Activated CD8-positive, alpha-beta memory T cell treated with anti-CD3 and anti-CD28 coated beads for 36 hours (primary cell): ENCODE measurements around the gene ANAPC2. TPM values are rescaled to one million over a fixed set of nuclear protein-coding genes. Genes with fewer than 3 reads are reported as not detected.

Source experiments
- CTCF ChIA-PET: fragments of 350-600 bp; sonication (Branson Sonifier 250); formaldehyde crosslinking; loops from one replicate; lab custom pipeline; 2021; ENCODE audit warnings: antibody characterized with exemption; lab: Charles Lee
- POLR2A ChIA-PET: fragments of 350-600 bp; sonication (Branson Sonifier 250); formaldehyde crosslinking; loops from one replicate; lab custom pipeline; 2021; ENCODE audit warnings: antibody characterized with exemption; lab: Charles Lee
- total RNA-seq, 2 experiments: library from RNA; stranded (reverse); gene quantifications; one replicate each; pipeline ENCODE4 v1.2.3, GENCODE V29; 2021

Gene ANAPC2
- total RNA-seq, 2 experiments from 2014 or later = 49.1 to 51.8 TPM

GRCh38 chr9:137134191-137134590, 54.2 kb downstream of the ANAPC2 start:
- POLR2A ChIA-PET = no interaction called here
- CTCF ChIA-PET = interaction anchor here (1.2 kb wide), 1 partner anchor 9 kb away, joined by 5 read pairs; no protein-coding TSS in a partner anchor

GRCh38 chr9:137130176-137130755, 58.1 kb downstream of the ANAPC2 start:
- ChIA-PET POLR2A (interaction anchor here (0.7 to 2.6 kb wide), 9 partner anchors 16 to 288 kb away, joined by 3 to 19 read pairs (median 4); partner anchors contain the start of genes AJM1, ANAPC2, DPP7 and SSNA1), CTCF (interaction anchor here (0.7 to 2.4 kb wide), 12 partner anchors 15 to 106 kb away, joined by 3 to 7 read pairs (median 4); partner anchors contain the start of gene RNF224)

- POLR2A ChIA-PET = interaction anchor here (0.5 to 2.6 kb wide), 11 partner anchors 16 to 429 kb away, joined by 3 to 19 read pairs (median 4); partner anchors contain the start of genes AJM1, ANAPC2, DPP7 and SSNA1
Observed at GRCh38 chr9:137129456-137130175, 58.7 kb downstream of the ANAPC2 start.

GRCh38 chr9:137128862-137129455, 59.4 kb downstream of the ANAPC2 start:
- POLR2A ChIA-PET = interaction anchor here (0.5 to 2.6 kb wide), 8 partner anchors 15 to 428 kb away, joined by 3 to 19 read pairs (median 4); partner anchors contain the start of genes ANAPC2, DPP7, SSNA1 and TUBB4B
- CTCF ChIA-PET = interaction anchor here (0.9 to 2.4 kb wide), 9 partner anchors 20 to 295 kb away, joined by 3 to 7 read pairs (median 4); partner anchors contain the start of genes EXD3, NOXA1 and RNF224

More at GRCh38 chr9:137129456-137130175, 58.7 kb downstream of the ANAPC2 start:
- CTCF ChIA-PET = interaction anchor here (0.7 to 2.4 kb wide), 13 partner anchors 14 to 294 kb away, joined by 3 to 7 read pairs (median 4); partner anchors contain the start of genes EXD3, NOXA1 and RNF224

- ChIA-PET POLR2A (interaction anchor here (0.7 kb wide), 2 partner anchors 42 to 72 kb away, joined by 5 to 9 read pairs; partner anchors contain the start of gene TPRN), CTCF (interaction anchor here (0.6 to 1.8 kb wide), 4 partner anchors 108 to 308 kb away, joined by 3 to 7 read pairs (median 3); partner anchors contain the start of gene NRARP)
Observed at GRCh38 chr9:137128158-137128861, 60.0 kb downstream of the ANAPC2 start.

- POLR2A ChIA-PET = interaction anchor here (0.7 to 1.0 kb wide), 3 partner anchors 41 to 113 kb away, joined by 3 to 9 read pairs (median 5); partner anchors contain the start of genes TPRN and TUBB4B
Observed at GRCh38 chr9:137127301-137128157, 60.8 kb downstream of the ANAPC2 start.

GRCh38 chr9:137126786-137127185, 61.6 kb downstream of the ANAPC2 start:
- POLR2A ChIA-PET = interaction anchor here (1.0 kb wide), 1 partner anchor 114 kb away, joined by 3 read pairs; the partner anchor contains the start of gene TUBB4B
- CTCF ChIA-PET = interaction anchor here (0.7 to 2.2 kb wide), 4 partner anchors 9 to 110 kb away, joined by 3 to 10 read pairs (median 5); partner anchors contain the start of gene RNF224

More at GRCh38 chr9:137127301-137128157, 60.8 kb downstream of the ANAPC2 start:
- CTCF ChIA-PET = interaction anchor here (0.6 to 2.2 kb wide), 7 partner anchors 9 to 308 kb away, joined by 3 to 10 read pairs (median 3); partner anchors contain the start of genes NRARP and RNF224

Other genes with a start within 250 kb of the ANAPC2 start
- gene FBXW5, start 243.8 kb downstream of the ANAPC2 start, total RNA-seq = 10 to 100 TPM; 81.2 to 82.1 TPM
- under 1 TPM in 1 of 2 experiments, not detected in 1; 0.69 TPM for gene C8G, start 243.3 kb downstream of the ANAPC2 start, total RNA-seq
- under 1 TPM; 0.73 to 0.89 TPM for gene LCN12, start 236.3 kb downstream of the ANAPC2 start, total RNA-seq
- not detected for gene PTGDS, start 211.1 kb downstream of the ANAPC2 start, total RNA-seq
- gene LCNL1, start 205.6 kb downstream of the ANAPC2 start, total RNA-seq = under 1 TPM in 1 of 2 experiments, not detected in 1; 0.10 TPM
- gene PAXX, start 196.1 kb downstream of the ANAPC2 start, total RNA-seq = 10 to 100 TPM; 66.9 to 74.6 TPM
- gene CLIC3, start 192.0 kb downstream of the ANAPC2 start, total RNA-seq = not detected
- 10 to 100 TPM in 1 of 2 experiments, 1 to 10 TPM in 1; 9.8 to 10.3 TPM for gene ABCA2, start 160.3 kb downstream of the ANAPC2 start, total RNA-seq
- gene FUT7, start 156.5 kb downstream of the ANAPC2 start, total RNA-seq = under 1 TPM in 1 of 2 experiments, not detected in 1; 0.06 TPM
- gene NPDC1, start 142.4 kb downstream of the ANAPC2 start, total RNA-seq = 10 to 100 TPM; 28.2 to 31.4 TPM
- gene ENTPD2, start 134.5 kb downstream of the ANAPC2 start, total RNA-seq = not detected
- 10 to 100 TPM; 16.4 to 16.5 TPM for gene SAPCD2, start 118.0 kb downstream of the ANAPC2 start, total RNA-seq
- 10 to 100 TPM; 27.2 to 29.6 TPM for gene UAP1L1, start 111.0 kb downstream of the ANAPC2 start, total RNA-seq
- 10 to 100 TPM; 30.0 to 34.1 TPM for gene MAN1B1, start 101.6 kb downstream of the ANAPC2 start, total RNA-seq
- gene DPP7, start 73.8 kb downstream of the ANAPC2 start, total RNA-seq = 100 to 1,000 TPM; 323 to 333 TPM
- gene GRIN1, start 49.4 kb downstream of the ANAPC2 start, total RNA-seq = under 1 TPM in 1 of 2 experiments, not detected in 1; 0.06 TPM
- gene LRRC26, start 18.5 kb downstream of the ANAPC2 start, total RNA-seq = not detected
- gene TMEM210, start 16.5 kb downstream of the ANAPC2 start, total RNA-seq = not detected
- 100 to 1,000 TPM; 103 TPM for gene SSNA1, start 116 bp upstream of the ANAPC2 start, total RNA-seq
- gene TPRN, start 12.2 kb upstream of the ANAPC2 start, total RNA-seq = 10 to 100 TPM; 11.1 to 11.9 TPM
- 10 to 100 TPM; 47.0 to 47.1 TPM for gene TMEM203, start 17.1 kb upstream of the ANAPC2 start, total RNA-seq
- 10 to 100 TPM; 43.7 to 44.6 TPM for gene NDOR1, start 17.1 kb upstream of the ANAPC2 start, total RNA-seq
- 1 to 10 TPM; 3.0 to 4.1 TPM for gene RNF208, start 33.7 kb upstream of the ANAPC2 start, total RNA-seq
- gene CYSRT1, start 36.6 kb upstream of the ANAPC2 start, total RNA-seq = under 1 TPM in 1 of 2 experiments, not detected in 1; 0.23 TPM
- gene RNF224, start 38.9 kb upstream of the ANAPC2 start, total RNA-seq = not detected
- gene SLC34A3, start 42.3 kb upstream of the ANAPC2 start, total RNA-seq = not detected
- 100 to 1,000 TPM; 315 to 323 TPM for gene TUBB4B, start 52.7 kb upstream of the ANAPC2 start, total RNA-seq
- gene STPG3, start 62.7 kb upstream of the ANAPC2 start, total RNA-seq = not detected
- 10 to 100 TPM; 67.0 to 70.9 TPM for gene NELFB, start 66.8 kb upstream of the ANAPC2 start, total RNA-seq
- gene TOR4A, start 89.2 kb upstream of the ANAPC2 start, total RNA-seq = 1 to 10 TPM; 4.8 TPM
- gene NRARP, start 113.7 kb upstream of the ANAPC2 start, total RNA-seq = 1 to 10 TPM; 3.0 to 3.4 TPM
- 1 to 10 TPM; 3.4 to 3.7 TPM for gene EXD3, start 234.6 kb upstream of the ANAPC2 start, total RNA-seq
- gene NOXA1, start 234.8 kb upstream of the ANAPC2 start, total RNA-seq = under 1 TPM; 0.40 to 0.67 TPM